AG09309 (cell line): ENCODE results near the gene GRM3.
"Not testable (repeated sequence)": the region's sequence is repeated elsewhere in the genome, so short reads cannot be mapped to it uniquely, and the experiment has no call there.

Source experiments
- DNase-seq: peaks from one replicate; pipeline ENCODE4 v3.0.0-alpha.2; 2010; ENCODE audit warnings: low read depth
- H3K4me3 ChIP-seq: 2 replicates; pipeline ENCODE4 v1.5.1; 2011; ENCODE audit warnings: mild to moderate bottlenecking, low read depth, low read length, moderate library complexity; ENCODE audit not compliant: control insufficient read depth
- CTCF ChIP-seq: IDR thresholded peaks from 2 replicates; pipeline ENCODE4 v1.5.1; 2011; ENCODE audit warnings: mild to moderate bottlenecking, low read depth, low read length, inconsistent platforms; ENCODE audit not compliant: insufficient read depth, control insufficient read depth; ENCODE audit errors: missing control alignments

Gene GRM3

GRCh38 chr7:86643561-86644281 is at the start of gene GRM3:
Gene GRM3, plus strand, starts transcription at chr7:86643909. Its CDS starts 121,237 bp downstream, at chr7:86765146.
- no peak for DNase-seq
- no peak for TF ChIP-seq CTCF
- H3K4me3 ChIP-seq: no peak within 1 kb of the TSS

- TF ChIP-seq CTCF: no peak
- DNase-seq: no peak
- H3K4me3 ChIP-seq: no peak overlapping the region
These were observed 45.4 kb upstream of the GRM3 start for GRCh38 chr7:86598311-86598710.

- DNase-seq: no peak
- no peak overlapping the region for H3K4me3 ChIP-seq
These were observed 45.0 kb upstream of the GRM3 start for GRCh38 chr7:86598721-86599120.

DNA sequence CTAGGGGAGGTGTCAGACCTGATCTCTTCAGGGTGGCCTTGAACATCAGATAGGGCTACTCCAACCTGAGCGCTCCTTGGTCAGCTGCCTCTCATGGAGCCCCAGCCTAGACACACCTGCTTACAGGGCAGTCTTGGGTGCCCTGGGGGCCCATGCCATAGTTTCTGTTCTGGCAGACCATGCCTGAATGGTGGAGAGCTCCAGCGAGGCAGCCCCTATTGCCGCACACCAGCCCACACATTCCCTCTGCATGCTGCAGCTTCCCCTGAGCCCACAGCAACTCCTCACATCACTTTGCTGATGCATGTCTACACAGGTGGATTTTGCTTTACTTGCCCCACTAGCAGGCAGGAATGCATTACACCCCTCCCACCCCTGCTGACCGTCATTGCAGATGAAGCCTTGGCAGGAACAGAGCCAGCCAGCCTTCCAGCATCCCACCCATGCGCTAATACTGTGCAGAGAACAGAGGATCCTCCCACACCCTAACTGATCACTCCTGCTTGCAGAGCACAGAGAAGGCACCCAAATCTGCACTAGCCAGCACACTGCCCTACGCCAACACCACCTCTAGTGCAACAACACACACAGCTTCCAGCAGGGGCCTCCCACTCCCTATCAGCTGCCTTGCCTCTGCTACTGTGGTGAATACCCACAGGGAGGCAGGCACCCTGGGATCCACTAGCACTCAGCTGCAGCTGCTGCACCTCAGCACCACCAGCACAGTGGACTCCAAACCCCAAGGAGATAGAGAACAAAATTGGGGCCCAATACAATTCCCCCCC is 43.0 kb upstream of the GRM3 start:
- no peak overlapping the region for H3K4me3 ChIP-seq
- TF ChIP-seq CTCF: no peak
- DNase-seq: no peak

More at GRCh38 chr7:86598721-86599120, 45.0 kb upstream of the GRM3 start:
- no peak for TF ChIP-seq CTCF

- not testable (repeated sequence) for DNase-seq
These were observed 28.0 kb upstream of the GRM3 start for GRCh38 chr7:86615711-86616110.

DNA sequence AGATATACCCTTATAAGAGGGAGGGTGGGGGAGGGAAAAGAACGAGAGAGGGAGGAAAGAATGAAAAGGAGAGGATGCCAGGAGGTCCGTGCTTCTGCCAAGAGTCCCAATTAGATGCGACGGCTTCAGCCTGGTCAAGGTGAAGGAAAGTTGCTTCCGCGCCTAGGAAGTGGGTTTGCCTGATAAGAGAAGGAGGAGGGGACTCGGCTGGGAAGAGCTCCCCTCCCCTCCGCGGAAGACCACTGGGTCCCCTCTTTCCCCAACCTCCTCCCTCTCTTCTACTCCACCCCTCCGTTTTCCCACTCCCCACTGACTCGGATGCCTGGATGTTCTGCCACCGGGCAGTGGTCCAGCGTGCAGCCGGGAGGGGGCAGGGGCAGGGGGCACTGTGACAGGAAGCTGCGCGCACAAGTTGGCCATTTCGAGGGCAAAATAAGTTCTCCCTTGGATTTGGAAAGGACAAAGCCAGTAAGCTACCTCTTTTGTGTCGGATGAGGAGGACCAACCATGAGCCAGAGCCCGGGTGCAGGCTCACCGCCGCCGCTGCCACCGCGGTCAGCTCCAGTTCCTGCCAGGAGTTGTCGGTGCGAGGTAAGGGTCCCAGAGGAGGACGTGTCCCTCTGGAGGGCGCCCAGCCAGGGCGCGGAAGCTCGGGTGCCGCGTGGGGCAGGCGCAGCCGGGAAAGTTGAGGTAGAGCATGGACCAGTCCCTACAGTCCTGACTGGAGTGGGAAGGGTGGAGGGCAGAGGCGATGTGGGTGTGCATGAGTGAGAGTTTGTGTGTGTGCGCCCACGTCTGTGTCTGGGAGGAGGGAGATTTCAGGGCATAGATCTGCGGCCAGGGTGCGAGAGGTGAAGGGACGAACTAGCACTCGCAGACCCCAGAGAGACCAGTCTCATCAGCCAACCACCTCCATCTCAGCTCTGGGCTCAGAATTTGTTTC is 844 bp downstream of the GRM3 start:
- no peak overlapping the region for H3K4me3 ChIP-seq
- no peak for TF ChIP-seq CTCF
- DNase-seq: no peak

More at GRCh38 chr7:86615711-86616110, 28.0 kb upstream of the GRM3 start:
- H3K4me3 ChIP-seq: not testable (repeated sequence)

- no peak for TF ChIP-seq CTCF
- no peak for DNase-seq
- no peak overlapping the region for H3K4me3 ChIP-seq
These were observed 1.5 kb downstream of the GRM3 start for GRCh38 chr7:86645225-86645608.
